K562 (cell line): Measurements from ENCODE around the gene MMP23B. TPM values are rescaled to one million over a fixed set of nuclear protein-coding genes. Genes with fewer than 3 reads are reported as not detected.

Source experiments
- ATAC-seq: fragments of 200-7000 bp; cut with Tn5 transposase; 3 replicates; pipeline ENCODE4 v1.9.1; 2020; ENCODE audit warnings: moderate library complexity
- BruUV-seq: library from RNA; stranded (reverse); fragments of 400-500 nt; replicated peaks from 2 replicates; lab custom pipeline; 2021; lab: Mats Ljungman, UMichigan
- CTCF ChIA-PET: fragments of 300-600 bp; formaldehyde crosslinking; extraction: SDS; loops from one replicate; lab custom pipeline; 2021; ENCODE audit warnings: low intra/inter-chr PET ratio; lab: Yijun Ruan, JAX
- POLR2A ChIA-PET: fragments of 300-600, 350-650 bp; sonication (Branson Sonifier 250); formaldehyde crosslinking; extraction: SDS; loops from one replicate; lab custom pipeline; 2021; ENCODE audit warnings: antibody characterized with exemption, inconsistent platforms; lab: Yijun Ruan, JAX
- DNase-seq, 4 experiments: peaks; one replicate each; pipeline versions ENCODE4 v3.0.0 to v3.0.0-alpha.2; 2011 to 2018; ENCODE audit warnings: low spot score in 3 of 4, mixed read lengths in 3 of 4; ENCODE audit errors: extremely low read depth in 1 of 4
- FAIRE-seq: peaks from 2 replicates; lab custom pipeline; 2011; peaks lifted over from hg19 to GRCh38; lab: Jason Lieb, UNC
- H2AFZ ChIP-seq: 2 replicates; pipeline ENCODE4 v1.6.0; 2011; ENCODE audit warnings: low read depth, low read length, control low read depth, inconsistent platforms
- H3K27ac ChIP-seq: fragments of 200-600 bp; 3 replicates; pipeline ENCODE4 v1.8.0; 2011; ENCODE audit warnings: low read depth, mild to moderate bottlenecking, control low read depth, inconsistent platforms, low read length, moderate library complexity, mixed read lengths; ENCODE audit errors: extremely low read depth
- H3K27me3 ChIP-seq, 2 experiments: fragments of 300-600 bp in 1 of 2; 2 replicates in 1 of 2; 3 replicates in 1 of 2; pipeline versions ENCODE4 v1.6.0 to v1.8.0; 2011; ENCODE audit warnings: inconsistent platforms in 2 of 2, low read length in 2 of 2, mild to moderate bottlenecking in 1 of 2, mixed read lengths in 1 of 2, moderate library complexity in 1 of 2; ENCODE audit not compliant: control insufficient read depth in 2 of 2, insufficient read depth in 2 of 2
- H3K36me3 ChIP-seq: fragments of 300-600 bp; 3 replicates; pipeline ENCODE4 v1.8.0; 2011; ENCODE audit warnings: mild to moderate bottlenecking, low read length, inconsistent platforms; ENCODE audit not compliant: control insufficient read depth, insufficient read depth
- H3K4me1 ChIP-seq, 2 experiments: fragments of 200-600 bp in 1 of 2; replicated peaks in 1 of 2; 2 replicates in 1 of 2; 3 replicates in 1 of 2; pipeline versions ENCODE4 v1.5.1 to v1.8.0; 2011; ENCODE audit warnings: inconsistent platforms in 2 of 2, low read length in 2 of 2, mild to moderate bottlenecking in 1 of 2, mixed read lengths in 1 of 2, moderate library complexity in 1 of 2; ENCODE audit not compliant: control insufficient read depth in 2 of 2, insufficient read depth in 2 of 2
- H3K4me2 ChIP-seq: 2 replicates; pipeline ENCODE4 v1.6.1; 2011; ENCODE audit warnings: low read length, control low read depth, inconsistent platforms, mixed read lengths; ENCODE audit not compliant: insufficient read depth
- H3K4me3 ChIP-seq: fragments of 200-600 bp; sonication (generic), shearing (Covaris generic); 2 replicates; pipeline ENCODE4 v1.5.1; 2016; ENCODE audit warnings: control low read depth, inconsistent platforms
- H3K79me2 ChIP-seq: fragments of 200-600 bp; 3 replicates; pipeline ENCODE4 v1.8.0; 2011; ENCODE audit warnings: low read length, inconsistent platforms; ENCODE audit not compliant: control insufficient read depth, insufficient read depth
- H3K9ac ChIP-seq, 2 experiments: 2 replicates each; pipeline versions ENCODE4 v1.6.0 to v1.6.1; 2011; ENCODE audit warnings: low read depth in 2 of 2, low read length in 2 of 2, control low read depth in 1 of 2, inconsistent platforms in 1 of 2, mild to moderate bottlenecking in 1 of 2, mixed read lengths in 1 of 2; ENCODE audit not compliant: insufficient read depth in 1 of 2
- H3K9me1 ChIP-seq: one replicate; pipeline ENCODE4 v1.6.0; 2011; ENCODE audit warnings: inconsistent platforms, mild to moderate bottlenecking, low read length, moderate library complexity; ENCODE audit not compliant: control insufficient read depth, insufficient read depth
- H3K9me3 ChIP-seq: replicated peaks from 2 replicates; pipeline ENCODE4 v1.5.1; 2011; ENCODE audit warnings: low read depth, low read length, inconsistent platforms; ENCODE audit not compliant: control insufficient read depth, insufficient read depth
- H4K20me1 ChIP-seq: replicated peaks from 2 replicates; pipeline ENCODE4 v1.6.1; 2011; ENCODE audit warnings: low read length, inconsistent platforms, mixed read lengths; ENCODE audit not compliant: control insufficient read depth, insufficient read depth
- REST ChIP-seq, 2 experiments: fragments of 450-650 bp; formaldehyde crosslinking in 1 of 2; IDR thresholded peaks; 2 replicates each; pipeline versions ENCODE4 v1.4.0 to v1.6.1; 2014 to 2020; ENCODE audit warnings: mild to moderate bottlenecking in 2 of 2, borderline replicate concordance in 1 of 2, low read depth in 1 of 2
- SFPQ ChIP-seq: fragments of 200-400 bp; formaldehyde crosslinking; IDR thresholded peaks from 2 replicates; pipeline ENCODE4 v1.6.1; 2017; ENCODE audit warnings: mild to moderate bottlenecking, low read depth, low read length, moderate library complexity
- TSHZ1 ChIP-seq: fragments of 250-450 bp; sonication (Bioruptor Pico); IDR thresholded peaks from 2 replicates; pipeline ENCODE4 v1.4.0; 2020; ENCODE audit warnings: mild to moderate bottlenecking, moderate library complexity
- WGBS: fragments of 100-300 bp; shearing (Covaris generic); methylation state at CpG from one replicate; pipeline ENCODE4 v1.1.6; 2016; ENCODE audit warnings: low coverage, mixed read lengths; ENCODE audit not compliant: insufficient coverage; ENCODE audit errors: missing lambda C conversion rate; 5-methylcytosine and 5-hydroxymethylcytosine counted together
- in situ Hi-C: fragments of 300-500 bp; cut with MboI; formaldehyde crosslinking; loops from 4 replicates; pipeline ENCODE4 v1.15.0; 2018; ENCODE audit warnings: inconsistent platforms, mixed read lengths
- intact Hi-C: fragments of 100-400 bp; cut with micrococcal nuclease; formaldehyde crosslinking; loops from 2 replicates; pipeline ENCODE4 v1.14.2; 2022
- polyA plus RNA-seq, 8 experiments: library from polyadenylated mRNA; depleted of rRNA in 4 of 8; stranded (reverse) in 5 of 8; unstranded in 3 of 8; fragments of >200 nt; fragmentation: Nextera tagmentation in 2 of 8; fragmentation: Illumina TruSeq in 1 of 8; extraction: Ambion mirVana in 2 of 8; extraction: Trizol in 1 of 8; gene quantifications; 2 replicates each; pipeline versions ENCODE4 v1.2.1 to v1.2.3, GENCODE V29; 2011 to 2014; ENCODE audit warnings: inconsistent platforms in 1 of 8, missing spikeins in 1 of 8
- total RNA-seq, 7 experiments: library from RNA; depleted of rRNA in 6 of 7; stranded (reverse); fragments of >200 nt in 6 of 7; fragmentation: Illumina TruSeq in 2 of 7; extraction: Trizol in 2 of 7; gene quantifications; 2 replicates each; pipeline versions ENCODE4 v1.2.1 to v1.2.3, GENCODE V29; 2011 to 2021; ENCODE audit warnings: low replicate concordance in 1 of 7

The MMP23B gene
- total and polyA plus RNA-seq, 9 of the 15 experiments (the other 6 are each of a cell fraction or from before 2014, with no cell fraction given), result 0.28 to 1.2 (median 0.41) TPM; not detected in 5

- no peak for TF ChIP-seq TSHZ1 (CRISPR knock-in tag)
- TF ChIP-seq, all 486 proteins: peak for 0
Measured at GRCh38 chr1:1612104-1612400, 19.9 kb upstream of the MMP23B start (continued).

- H3K27ac ChIP-seq, result peak overlapping the region; percentile 99
- peak in 2 of 4 experiments; percentile 58 to 68 for DNase-seq
- peaks cover 31% of the 10 kb centered on the region for H3K79me2 ChIP-seq
- 0 out of 2 replicates have a peak, but pooled peaks cover 17% of the 10 kb centered on the region for H4K20me1 ChIP-seq
- WGBS, result 4% methylated on average over 11 of the region's 11 CpGs
- H3K4me1 ChIP-seq, result peaks cover 22 to 52% of the 10 kb centered on the region in 2 experiments; a peak in 4 of 5 replicates
- intact Hi-C loops, result no loop called here
- no TSS peak for BruUV-seq
- CTCF ChIA-PET, result no interaction called here
- H2AFZ ChIP-seq, result peak overlapping the region; percentile 60
- no peaks in the 10 kb centered on the region for H3K9me3 ChIP-seq
- H3K36me3 ChIP-seq, result peaks cover 9% of the 10 kb centered on the region; the same call in 2 of the 3 replicates
- no peak for ATAC-seq
- H3K9me1 ChIP-seq, result no peaks in the 10 kb centered on the region
- no peaks in the 10 kb centered on the region; a peak in 1 of 5 replicates for H3K27me3 ChIP-seq
- POLR2A ChIA-PET, result interaction anchor here (0.5 to 3.9 kb wide), 11 partner anchors 11 to 276 kb away, joined by 3 to 61 read pairs (median 3); partner anchors contain the start of genes FNDC10 and MRPL20
- FAIRE-seq, result peak; percentile 69
- in situ Hi-C loops, result no loop called here
- peak overlapping the region; percentile 94 for H3K4me2 ChIP-seq
- H3K4me3 ChIP-seq, result peak overlapping the region; percentile 87
- H3K9ac ChIP-seq, result peak overlapping the region; percentile 30 to 99; a peak in 3 of 4 replicates
- TF ChIP-seq REST (IDR thresholded peaks at IDR 0.05; ENCODE audit: borderline replicate concordance) (no peak), REST (CRISPR knock-in tag; IDR thresholded peaks at IDR 0.05; ENCODE audit: low read depth) (no peak), SFPQ (no peak)
Measured at GRCh38 chr1:1613509-1614082, 18.4 kb upstream of the MMP23B start.
